Left lung (tissue), 10 donors: Measurements from ENCODE around the gene TMEM72. TPM values are rescaled to one million over a fixed set of nuclear protein-coding genes. Genes with fewer than 3 reads are reported as not detected.

Experiments
- ATAC-seq: fragments of 200-7000 bp; cut with Tn5 transposase; one replicate; pipeline ENCODE4 v1.9.1; 2020; ENCODE audit warnings: moderate library complexity
- DNase-seq, 4 donors: peaks; one replicate each; pipeline ENCODE4 v3.0.0-alpha.2; 2013 to 2020
- H3K27ac ChIP-seq, 2 donors: fragments of 200-600 bp; sonication (generic) in 1 of 2; one replicate each; pipeline versions ENCODE4 v1.5.0 to v1.8.0; 2020 to 2021
- H3K27me3 ChIP-seq, 2 donors: fragments of 200-600 bp; sonication (generic) in 1 of 2; one replicate each; pipeline versions ENCODE4 v1.5.0 to v1.8.0; 2020 to 2021
- H3K36me3 ChIP-seq, 2 donors: fragments of 200-600 bp; sonication (generic) in 1 of 2; one replicate each; pipeline versions ENCODE4 v1.5.0 to v1.8.0; 2020 to 2021
- H3K4me1 ChIP-seq, 2 donors: fragments of 200-600 bp; one replicate each; pipeline ENCODE4 v1.8.0; 2021
- H3K4me3 ChIP-seq, 2 donors: fragments of 200-600 bp; sonication (generic) in 1 of 2; one replicate each; pipeline versions ENCODE4 v1.5.0 to v1.8.0; 2020 to 2021; ENCODE audit warnings: mild to moderate bottlenecking in 1 of 2
- H3K9me3 ChIP-seq, 2 donors: fragments of 200-600 bp; sonication (generic) in 1 of 2; one replicate each; pipeline versions ENCODE4 v1.5.0 to v1.8.0; 2020 to 2021
- CTCF ChIP-seq, 2 donors: fragments of 200-600 bp; sonication (generic) in 1 of 2; IDR thresholded peaks; one replicate each; pipeline versions ENCODE4 v1.5.0 to v1.8.0; 2021; ENCODE audit warnings: antibody characterized with exemption in 2 of 2
- intact Hi-C, 2 donors: fragments of 100-400 bp; cut with DNase I; formaldehyde crosslinking; loops; one replicate each; pipeline versions ENCODE4 v1.11.2 to v1.14.2; 2022
- polyA plus RNA-seq, 6 donors: library from polyadenylated mRNA; unstranded; fragments of 120-200 nt; gene quantifications; one replicate each; pipeline ENCODE4 v1.2.1, GENCODE V29; 2013; ENCODE audit not compliant: insufficient read length in 6 of 6
- total RNA-seq, 2 donors: library from RNA; stranded (reverse); fragmentation: NEBNext Ultra II Directional; extraction: Animal tissue kit (Norgen Biotek cat#: 25700); gene quantifications; one replicate each; pipeline ENCODE4 v1.2.1, GENCODE V29; 2021
- donor health status: DM: no; HTN: yes; CAD: no.
- donor health status: DM: no; HTN: no; CAD: no.

Gene TMEM72
- total and polyA plus RNA-seq, 8 donors, result 0.23 to 2.2 (median 1.7) TPM; not detected in 1

GRCh38 chr10:44929356-44930255 is 18.5 kb downstream of the TMEM72 start:
- TF ChIP-seq CTCF (IDR thresholded peaks at IDR 0.05), result no peak
- DNase-seq, result peak in 1 of 4 donors; percentile 31
- ATAC-seq, result no peak
- H3K36me3 ChIP-seq, result no peaks in the 10 kb centered on the region
- no peak overlapping the region for H3K4me3 ChIP-seq
- no peaks in the 10 kb centered on the region for H3K9me3 ChIP-seq
- H3K27me3 ChIP-seq, result no peaks in the 10 kb centered on the region
- intact Hi-C loops, result loop anchor here in 1 of 2 donors (5.0 kb wide), 1 partner anchor 48 kb away; the partner anchor contains the start of gene DEPP1
- peaks cover 0 to 28% of the 10 kb centered on the region in 2 donors for H3K4me1 ChIP-seq
- H3K27ac ChIP-seq, result no peak overlapping the region

DNA sequence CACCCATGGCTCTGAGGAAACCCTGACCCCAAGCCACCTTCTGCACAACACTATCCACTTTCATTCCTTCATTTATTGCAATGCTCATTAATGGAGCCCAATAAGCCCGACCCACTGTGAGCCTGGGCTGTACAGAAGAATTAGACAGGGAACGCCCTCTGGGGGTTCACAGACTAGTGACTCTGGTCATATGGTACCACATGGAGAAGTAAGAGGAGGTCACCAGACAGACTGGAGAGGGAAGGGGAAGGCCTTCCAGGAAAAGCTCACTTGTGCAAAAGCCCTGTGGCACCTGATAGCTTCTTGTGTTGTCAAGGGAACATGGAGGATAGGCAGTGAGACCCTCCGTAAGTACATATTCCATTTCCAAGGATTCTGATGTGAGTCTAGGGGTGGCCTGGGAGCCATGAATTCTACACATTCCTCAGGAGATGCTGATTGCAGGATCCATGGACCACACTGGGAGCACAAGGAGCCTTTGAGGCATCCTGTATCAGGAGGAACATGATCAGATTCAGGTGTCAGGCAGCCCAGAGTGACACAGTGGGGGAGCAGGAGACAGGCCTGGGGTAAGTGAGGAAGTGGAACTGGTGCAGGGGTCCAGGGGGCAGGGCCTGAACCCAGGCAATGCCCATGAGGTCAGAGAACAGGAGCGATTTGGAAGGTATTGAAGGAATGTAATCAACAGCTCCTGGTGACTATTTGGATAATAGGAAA is 19.9 kb downstream of the TMEM72 start:
- Histone ChIP-seq H3K9me3 (no peaks in the 10 kb centered on the region), H3K27me3 (no peaks in the 10 kb centered on the region), H3K4me3 (no peak overlapping the region), H3K36me3 (no peaks in the 10 kb centered on the region), H3K27ac (no peak overlapping the region), H3K4me1 (peaks cover 8 to 42% of the 10 kb centered on the region in 2 donors)
- intact Hi-C loops, result loop anchor here in 1 of 2 donors (5.0 kb wide), 1 partner anchor 46 kb away; the partner anchor contains the start of gene DEPP1
- TF ChIP-seq CTCF (IDR thresholded peaks at IDR 0.05), result no peak
- ATAC-seq (no peak), DNase-seq (peak in 1 of 4 donors; percentile 36)

DNA sequence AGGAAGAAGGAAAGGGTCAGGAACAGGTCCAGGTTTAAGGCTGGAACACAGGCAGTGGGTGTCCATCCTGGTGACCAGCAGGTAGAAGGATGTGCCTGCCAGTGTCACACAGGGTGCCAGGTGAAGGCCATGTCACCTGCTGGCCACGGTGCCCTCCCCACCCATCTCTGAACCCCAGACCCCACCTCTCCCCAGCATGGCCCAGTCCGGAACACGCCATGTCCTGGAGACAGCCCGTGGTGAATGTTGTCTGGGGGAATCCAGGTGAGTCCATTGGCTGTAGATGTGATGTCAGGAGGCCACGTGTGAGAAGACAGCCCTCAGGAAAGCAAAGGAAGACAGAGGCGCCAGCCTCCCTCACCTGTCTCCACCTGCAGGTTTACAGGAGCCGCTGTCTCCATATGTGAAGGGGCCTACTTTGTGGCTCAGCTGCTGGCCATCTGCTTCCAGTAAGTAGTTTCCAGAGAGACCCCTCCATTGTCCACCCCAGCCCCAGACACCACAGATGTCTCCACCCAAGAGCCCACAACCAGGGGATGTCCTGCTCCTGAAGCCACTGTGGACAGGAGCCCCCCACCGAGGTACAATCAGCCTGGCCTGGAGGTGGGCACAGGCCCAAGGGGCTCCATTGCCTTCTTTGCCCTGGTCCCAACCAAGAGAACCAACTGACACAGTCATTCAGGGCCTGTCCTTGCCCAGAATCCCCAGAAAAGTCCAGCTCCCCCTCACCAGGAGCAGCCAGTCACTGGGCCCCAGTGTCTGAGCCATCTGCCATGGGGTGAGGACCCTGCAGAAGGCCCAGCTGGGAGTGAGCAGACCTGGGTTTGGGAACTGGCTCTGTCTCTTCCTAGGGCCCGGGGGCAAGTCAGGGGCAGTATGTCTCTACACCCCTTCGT is 20.7 kb downstream of the TMEM72 start:
- Histone ChIP-seq H3K4me3 (no peak overlapping the region), H3K27ac (no peak overlapping the region), H3K4me1 (peaks cover 8 to 48% of the 10 kb centered on the region in 2 donors), H3K27me3 (no peaks in the 10 kb centered on the region), H3K9me3 (no peaks in the 10 kb centered on the region), H3K36me3 (no peaks in the 10 kb centered on the region)
- TF ChIP-seq CTCF (IDR thresholded peaks at IDR 0.05), result no peak
- intact Hi-C loops, result loop anchor here in 1 of 2 donors (5.0 kb wide), 1 partner anchor 45 kb away; the partner anchor contains the start of gene DEPP1
- DNase-seq, result no peak
- no peak for ATAC-seq

GRCh38 chr10:44932517-44933450 is 21.6 kb downstream of the TMEM72 start:
- Histone ChIP-seq H3K27me3 (no peaks in the 10 kb centered on the region), H3K9me3 (no peaks in the 10 kb centered on the region), H3K4me3 (no peak overlapping the region), H3K4me1 (peaks cover 8 to 50% of the 10 kb centered on the region in 2 donors), H3K27ac (no peak overlapping the region), H3K36me3 (no peaks in the 10 kb centered on the region)
- ATAC-seq, result peak; percentile 97
- intact Hi-C loops, result loop anchor here in 1 of 2 donors (5.0 kb wide), 1 partner anchor 45 kb away; the partner anchor contains the start of gene DEPP1
- peak; percentile 67 to 98 (median 87) for DNase-seq
- peak; percentile 94 to 98 for TF ChIP-seq CTCF (IDR thresholded peaks at IDR 0.05)
